ENCODE data around the gene CPSF2. TPM values are rescaled to one million over a fixed set of nuclear protein-coding genes. Genes with fewer than 3 reads are reported as not detected.
"Not testable (repeated sequence)": the region's sequence is repeated elsewhere in the genome, so short reads cannot be mapped to it uniquely, and the experiment has no call there.

Gene CPSF2
- total RNA-seq, 1 donor from 2014 or later = 81.7 TPM

DNA sequence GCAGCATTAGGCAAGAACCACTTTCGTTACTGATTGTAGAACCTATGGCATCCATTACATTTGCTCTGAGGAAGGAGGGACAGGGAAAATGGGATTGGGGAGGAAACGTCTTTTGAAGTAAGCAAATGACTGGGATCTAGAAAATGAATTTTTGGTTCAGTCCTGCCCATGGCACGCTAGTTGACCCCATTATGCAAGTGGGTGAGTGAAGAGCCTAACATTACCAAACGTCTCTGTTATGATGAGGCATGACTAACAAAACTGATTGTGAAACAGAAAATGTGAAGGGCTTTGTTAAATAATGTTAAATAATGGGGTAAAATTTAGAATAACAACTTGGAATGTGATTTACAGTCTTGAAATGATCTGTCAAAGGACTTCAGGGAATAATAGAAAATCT is 38.9 kb downstream of the CPSF2 start:
- H3K36me3 Mint-ChIP-seq (ENCODE audit: low read depth) = peaks cover 50% of the 10 kb centered on the region
- H3K9me3 Mint-ChIP-seq = peaks cover 11% of the 10 kb centered on the region
- H3K4me3 Mint-ChIP-seq = no peak overlapping the region
- peaks cover 14% of the 10 kb centered on the region for H3K4me1 Mint-ChIP-seq
- no peak for DNase-seq (ENCODE audit: low read depth, low spot score)
- TF ChIP-seq, protein P1, sequence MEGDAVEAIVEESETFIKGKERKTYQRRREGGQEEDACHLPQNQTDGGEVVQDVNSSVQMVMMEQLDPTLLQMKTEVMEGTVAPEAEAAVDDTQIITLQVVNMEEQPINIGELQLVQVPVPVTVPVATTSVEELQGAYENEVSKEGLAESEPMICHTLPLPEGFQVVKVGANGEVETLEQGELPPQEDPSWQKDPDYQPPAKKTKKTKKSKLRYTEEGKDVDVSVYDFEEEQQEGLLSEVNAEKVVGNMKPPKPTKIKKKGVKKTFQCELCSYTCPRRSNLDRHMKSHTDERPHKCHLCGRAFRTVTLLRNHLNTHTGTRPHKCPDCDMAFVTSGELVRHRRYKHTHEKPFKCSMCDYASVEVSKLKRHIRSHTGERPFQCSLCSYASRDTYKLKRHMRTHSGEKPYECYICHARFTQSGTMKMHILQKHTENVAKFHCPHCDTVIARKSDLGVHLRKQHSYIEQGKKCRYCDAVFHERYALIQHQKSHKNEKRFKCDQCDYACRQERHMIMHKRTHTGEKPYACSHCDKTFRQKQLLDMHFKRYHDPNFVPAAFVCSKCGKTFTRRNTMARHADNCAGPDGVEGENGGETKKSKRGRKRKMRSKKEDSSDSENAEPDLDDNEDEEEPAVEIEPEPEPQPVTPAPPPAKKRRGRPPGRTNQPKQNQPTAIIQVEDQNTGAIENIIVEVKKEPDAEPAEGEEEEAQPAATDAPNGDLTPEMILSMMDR (conservative IDR thresholded peaks at IDR 0.05) = no peak
- H3K27ac Mint-ChIP-seq (ENCODE audit: unreplicated experiment) = no peak overlapping the region
- H3K27me3 Mint-ChIP-seq (ENCODE audit: low read depth) = no peaks in the 10 kb centered on the region

DNA sequence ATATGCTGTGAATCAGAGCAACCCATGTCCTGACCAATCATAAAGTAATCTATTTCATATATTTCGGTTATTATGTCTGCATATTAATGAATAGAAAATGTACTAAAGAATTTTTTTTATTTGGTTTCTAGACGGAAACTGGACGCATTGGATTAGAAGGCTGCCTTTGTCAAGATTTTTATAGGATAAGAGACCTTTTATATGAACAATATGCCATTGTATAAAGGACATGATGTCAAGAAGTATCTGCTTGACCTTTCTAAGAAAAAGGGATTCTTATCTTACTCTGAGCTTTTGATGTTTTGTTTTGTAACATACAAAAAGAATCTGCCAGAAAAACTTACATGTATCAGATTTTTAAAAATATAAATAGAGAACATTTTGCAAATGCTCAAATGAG is 39.8 kb downstream of the CPSF2 start:
- no peaks in the 10 kb centered on the region for H3K27me3 Mint-ChIP-seq (ENCODE audit: low read depth)
- peaks cover 52% of the 10 kb centered on the region for H3K36me3 Mint-ChIP-seq (ENCODE audit: low read depth)
- H3K4me1 Mint-ChIP-seq = peaks cover 14% of the 10 kb centered on the region
- H3K27ac Mint-ChIP-seq (ENCODE audit: unreplicated experiment) = no peak overlapping the region
- DNase-seq (ENCODE audit: low read depth, low spot score) = no peak
- H3K9me3 Mint-ChIP-seq = peaks cover 11% of the 10 kb centered on the region
- TF ChIP-seq, protein P1 (conservative IDR thresholded peaks at IDR 0.05) = no peak
- H3K4me3 Mint-ChIP-seq = no peak overlapping the region

DNA sequence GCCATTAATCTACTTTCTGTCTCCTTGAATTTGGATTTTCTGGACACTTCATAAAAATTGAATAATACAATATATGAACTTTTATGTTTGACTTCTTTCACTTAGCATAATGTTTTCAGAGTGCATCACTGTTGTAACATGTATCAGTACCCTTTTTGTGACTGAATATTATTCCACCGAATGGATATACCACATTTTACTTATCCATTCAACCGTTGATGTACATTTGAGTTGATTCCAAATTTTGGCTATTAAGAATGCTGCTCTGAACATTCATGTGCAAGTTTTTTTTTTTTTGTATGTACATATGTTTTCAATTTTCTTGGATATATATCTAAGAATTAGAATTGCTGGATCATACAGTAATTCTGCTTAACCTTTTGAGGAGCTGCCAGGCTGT is 43.2 kb downstream of the CPSF2 start:
- TF ChIP-seq, protein P1 (conservative IDR thresholded peaks at IDR 0.05) = no peak
- no peaks in the 10 kb centered on the region for H3K27me3 Mint-ChIP-seq (ENCODE audit: low read depth)
- H3K4me1 Mint-ChIP-seq = peaks cover 14% of the 10 kb centered on the region
- no peak for DNase-seq (ENCODE audit: low read depth, low spot score)
- peaks cover 53% of the 10 kb centered on the region for H3K36me3 Mint-ChIP-seq (ENCODE audit: low read depth)
- no peak overlapping the region for H3K4me3 Mint-ChIP-seq
- H3K27ac Mint-ChIP-seq (ENCODE audit: unreplicated experiment) = no peak overlapping the region
- H3K9me3 Mint-ChIP-seq = peaks cover 11% of the 10 kb centered on the region

DNA sequence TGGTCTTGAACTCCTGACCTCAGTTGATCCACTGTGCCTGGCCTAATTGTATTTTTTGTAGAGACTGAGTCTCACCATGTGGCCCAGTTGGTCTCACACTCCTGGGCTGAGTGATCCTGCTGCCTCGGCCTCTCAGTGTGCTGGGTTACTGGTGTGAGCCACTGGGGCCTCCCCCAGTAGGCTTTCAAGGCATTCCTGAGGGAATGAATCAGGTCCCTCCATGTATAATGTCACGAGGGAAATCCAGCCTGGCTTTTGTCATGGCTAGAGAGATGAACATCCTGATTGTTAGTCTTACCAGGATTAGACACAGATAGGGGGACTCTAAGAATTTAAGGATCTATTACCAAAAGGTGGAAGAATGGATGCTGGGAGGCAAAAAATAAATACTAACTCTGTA is 51.9 kb downstream of the CPSF2 start:
- Mint-ChIP-seq H3K27ac (ENCODE audit: unreplicated experiment) (no peak overlapping the region), H3K4me3 (no peak overlapping the region)
- TF ChIP-seq, protein P1 (conservative IDR thresholded peaks at IDR 0.05) = no peak

DNA sequence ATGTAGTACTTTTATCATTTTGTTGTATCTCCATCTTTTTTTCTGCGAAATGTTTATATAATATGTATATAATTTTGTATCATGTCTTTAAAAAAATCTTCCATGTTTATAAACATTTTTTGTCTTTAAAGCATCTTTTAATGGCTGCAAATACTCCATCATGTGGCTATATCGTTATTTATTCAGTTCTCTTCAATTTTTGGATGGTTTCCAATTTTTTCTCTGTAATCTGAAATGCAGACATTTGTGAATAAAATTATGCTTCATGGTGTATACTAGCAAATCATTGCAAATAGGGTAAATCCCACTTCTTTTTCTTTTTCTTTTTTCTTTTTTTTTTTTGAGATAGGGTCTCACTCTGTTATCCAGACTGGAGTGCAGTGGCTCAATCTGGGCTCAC is 54.0 kb downstream of the CPSF2 start:
- no peaks in the 10 kb centered on the region for H3K36me3 Mint-ChIP-seq (ENCODE audit: low read depth)
- DNase-seq (ENCODE audit: low read depth, low spot score) = no peak
- no peaks in the 10 kb centered on the region for H3K27me3 Mint-ChIP-seq (ENCODE audit: low read depth)
- no peak overlapping the region for H3K27ac Mint-ChIP-seq (ENCODE audit: unreplicated experiment)
- H3K4me1 Mint-ChIP-seq = no peaks in the 10 kb centered on the region
- TF ChIP-seq, protein P1 (conservative IDR thresholded peaks at IDR 0.05) = no peak
- no peaks in the 10 kb centered on the region for H3K9me3 Mint-ChIP-seq
- no peak overlapping the region for H3K4me3 Mint-ChIP-seq

More for the DNA sequence above, 51.9 kb downstream of the CPSF2 start:
- DNase-seq (ENCODE audit: low read depth, low spot score) = no peak
- peaks cover 2% of the 10 kb centered on the region for H3K36me3 Mint-ChIP-seq (ENCODE audit: low read depth)
- H3K9me3 Mint-ChIP-seq = no peaks in the 10 kb centered on the region
- H3K4me1 Mint-ChIP-seq = no peaks in the 10 kb centered on the region
- no peaks in the 10 kb centered on the region for H3K27me3 Mint-ChIP-seq (ENCODE audit: low read depth)

DNA sequence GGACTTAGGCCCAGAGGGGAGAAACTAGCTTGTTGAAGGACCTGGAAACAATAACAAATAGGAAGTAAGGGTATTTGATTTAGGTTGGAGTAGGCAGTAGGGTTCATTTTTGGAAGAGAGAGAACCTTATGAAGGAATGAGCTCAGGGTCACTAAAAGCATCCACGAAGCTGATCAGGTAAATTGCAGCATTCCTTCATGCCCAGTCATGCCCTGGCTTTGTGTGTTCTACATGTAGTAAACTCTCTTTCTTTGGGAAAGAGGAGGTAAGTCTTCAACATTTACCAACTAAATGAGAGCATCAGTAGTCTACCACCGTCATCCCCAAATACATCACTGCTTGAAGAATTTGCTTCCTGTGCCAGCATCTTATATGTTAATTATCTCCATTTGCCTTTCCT is 54.7 kb downstream of the CPSF2 start:
- Mint-ChIP-seq H3K4me1 (no peaks in the 10 kb centered on the region), H3K9me3 (no peaks in the 10 kb centered on the region), H3K36me3 (ENCODE audit: low read depth) (no peaks in the 10 kb centered on the region), H3K27me3 (ENCODE audit: low read depth) (no peaks in the 10 kb centered on the region), H3K4me3 (no peak overlapping the region), H3K27ac (ENCODE audit: unreplicated experiment) (no peak overlapping the region)
- no peak for DNase-seq (ENCODE audit: low read depth, low spot score)
- TF ChIP-seq, protein P1 (conservative IDR thresholded peaks at IDR 0.05) = no peak

DNA sequence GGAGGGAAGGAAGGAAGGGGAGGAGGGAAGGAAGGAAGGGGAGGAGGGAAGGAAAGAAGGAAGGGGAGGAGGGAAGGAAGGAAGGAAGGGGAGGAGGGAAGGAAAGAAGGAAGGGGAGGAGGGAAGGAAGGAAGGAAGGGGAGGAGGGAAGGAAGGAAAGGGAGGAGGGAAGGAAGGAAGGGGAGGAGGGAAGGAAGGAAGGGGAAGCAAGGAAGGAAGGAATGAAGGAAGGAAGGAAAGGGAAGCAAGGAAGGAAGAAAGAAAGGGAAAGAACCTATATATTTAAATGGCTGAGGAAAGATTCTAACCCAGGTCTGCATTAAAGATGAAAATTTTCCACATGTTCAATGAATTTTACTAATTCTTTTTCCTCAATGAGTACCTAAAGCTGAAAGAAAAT is 57.4 kb downstream of the CPSF2 start:
- not testable (repeated sequence) for DNase-seq (ENCODE audit: low read depth, low spot score); H3K4me3 Mint-ChIP-seq; H3K27me3 Mint-ChIP-seq (ENCODE audit: low read depth); H3K9me3 Mint-ChIP-seq; H3K4me1 Mint-ChIP-seq; H3K36me3 Mint-ChIP-seq (ENCODE audit: low read depth); H3K27ac Mint-ChIP-seq (ENCODE audit: unreplicated experiment)

Data from neural crest cell (in vitro differentiated cells).